IMR-90 (cell line): ENCODE data around the gene TOP2A.

Experiments
- BHLHE40 ChIP-seq: fragments of 150-350 bp; IDR thresholded peaks from 2 replicates; pipeline ENCODE4 v1.6.1; 2016; ENCODE audit warnings: mild to moderate bottlenecking, low read depth, low read length
- FOS ChIP-seq: fragments of 150-350 bp; IDR thresholded peaks from 2 replicates; pipeline ENCODE4 v1.6.1; 2016; ENCODE audit warnings: low read depth, low read length
- POLR2A ChIP-seq: IDR thresholded peaks from 2 replicates; pipeline ENCODE4 v1.6.1; 2012; ENCODE audit warnings: mild to moderate bottlenecking, low read depth, low read length
- RCOR1 ChIP-seq: IDR thresholded peaks from 2 replicates; pipeline ENCODE4 v1.6.1; 2012; ENCODE audit warnings: mild to moderate bottlenecking, low read length, improper control_type of control experiment; ENCODE audit not compliant: insufficient replicate concordance
- RFX5 ChIP-seq: IDR thresholded peaks from 2 replicates; pipeline ENCODE4 v1.8.0; 2012; ENCODE audit warnings: low read depth, mild to moderate bottlenecking, low read length, moderate library complexity
- SMC3 ChIP-seq: fragments of 150-350 bp; IDR thresholded peaks from 2 replicates; pipeline ENCODE4 v1.6.1; 2016; ENCODE audit warnings: low read depth, mild to moderate bottlenecking, antibody characterized with exemption, low read length, moderate library complexity
- TF ChIP-seq, protein P1 (sequence below): conservative IDR thresholded peaks from 2 replicates; pipeline ENCODE4 v1.5.1; 2012; ENCODE audit warnings: mild to moderate bottlenecking, low read depth, low read length, improper control_type of control experiment
- TF ChIP-seq, protein P2 (sequence below): fragments of 150-350 bp; IDR thresholded peaks from 2 replicates; pipeline ENCODE4 v1.6.1; 2016; ENCODE audit warnings: low read depth, mild to moderate bottlenecking, low read length, moderate library complexity, borderline replicate concordance

DNA sequence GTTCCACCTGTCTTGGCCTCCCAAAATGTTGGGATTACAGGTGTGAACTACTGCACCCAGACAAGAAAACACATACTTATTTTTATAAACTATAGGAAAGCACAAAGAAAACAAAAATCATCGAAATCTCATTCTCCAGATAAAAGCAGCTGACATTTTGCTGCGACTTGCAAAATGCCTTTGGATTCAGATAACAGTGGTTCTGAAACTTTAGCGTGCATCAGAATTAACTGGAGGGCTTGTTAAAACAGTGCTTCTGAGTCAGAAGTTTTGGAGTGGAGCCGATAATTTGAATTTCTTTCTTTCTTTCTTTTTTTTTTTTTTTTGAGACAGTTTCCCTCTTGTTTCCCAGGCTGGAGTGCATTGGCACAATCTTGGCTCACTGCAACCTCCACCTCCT is 35.4 kb downstream of the TOP2A start:
- TF ChIP-seq, protein P1, sequence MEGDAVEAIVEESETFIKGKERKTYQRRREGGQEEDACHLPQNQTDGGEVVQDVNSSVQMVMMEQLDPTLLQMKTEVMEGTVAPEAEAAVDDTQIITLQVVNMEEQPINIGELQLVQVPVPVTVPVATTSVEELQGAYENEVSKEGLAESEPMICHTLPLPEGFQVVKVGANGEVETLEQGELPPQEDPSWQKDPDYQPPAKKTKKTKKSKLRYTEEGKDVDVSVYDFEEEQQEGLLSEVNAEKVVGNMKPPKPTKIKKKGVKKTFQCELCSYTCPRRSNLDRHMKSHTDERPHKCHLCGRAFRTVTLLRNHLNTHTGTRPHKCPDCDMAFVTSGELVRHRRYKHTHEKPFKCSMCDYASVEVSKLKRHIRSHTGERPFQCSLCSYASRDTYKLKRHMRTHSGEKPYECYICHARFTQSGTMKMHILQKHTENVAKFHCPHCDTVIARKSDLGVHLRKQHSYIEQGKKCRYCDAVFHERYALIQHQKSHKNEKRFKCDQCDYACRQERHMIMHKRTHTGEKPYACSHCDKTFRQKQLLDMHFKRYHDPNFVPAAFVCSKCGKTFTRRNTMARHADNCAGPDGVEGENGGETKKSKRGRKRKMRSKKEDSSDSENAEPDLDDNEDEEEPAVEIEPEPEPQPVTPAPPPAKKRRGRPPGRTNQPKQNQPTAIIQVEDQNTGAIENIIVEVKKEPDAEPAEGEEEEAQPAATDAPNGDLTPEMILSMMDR = no peak
- TF ChIP-seq RCOR1 = no peak
- TF ChIP-seq SMC3 = no peak
- no peak for TF ChIP-seq FOS
- TF ChIP-seq POLR2A = no peak
- TF ChIP-seq RFX5 = no peak
- no peak for TF ChIP-seq BHLHE40
- TF ChIP-seq, protein P2, sequence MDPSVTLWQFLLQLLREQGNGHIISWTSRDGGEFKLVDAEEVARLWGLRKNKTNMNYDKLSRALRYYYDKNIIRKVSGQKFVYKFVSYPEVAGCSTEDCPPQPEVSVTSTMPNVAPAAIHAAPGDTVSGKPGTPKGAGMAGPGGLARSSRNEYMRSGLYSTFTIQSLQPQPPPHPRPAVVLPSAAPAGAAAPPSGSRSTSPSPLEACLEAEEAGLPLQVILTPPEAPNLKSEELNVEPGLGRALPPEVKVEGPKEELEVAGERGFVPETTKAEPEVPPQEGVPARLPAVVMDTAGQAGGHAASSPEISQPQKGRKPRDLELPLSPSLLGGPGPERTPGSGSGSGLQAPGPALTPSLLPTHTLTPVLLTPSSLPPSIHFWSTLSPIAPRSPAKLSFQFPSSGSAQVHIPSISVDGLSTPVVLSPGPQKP = no peak
